Activated naive CD8-positive, alpha-beta T cell (primary cell): ENCODE measurements around the gene PLEKHG4.

Experiments used
- H3K27ac Mint-ChIP-seq: one replicate; pipeline ENCODE4 v1.8.0; 2021; ENCODE audit warnings: mixed read lengths
- H3K27me3 Mint-ChIP-seq: one replicate; pipeline ENCODE4 v1.8.0; 2021; ENCODE audit warnings: mixed read lengths
- H3K36me3 Mint-ChIP-seq: one replicate; pipeline ENCODE4 v1.8.0; 2021; ENCODE audit warnings: mixed read lengths
- H3K4me1 Mint-ChIP-seq: one replicate; pipeline ENCODE4 v1.8.0; 2021; ENCODE audit warnings: low read depth, mixed read lengths
- H3K4me3 Mint-ChIP-seq: one replicate; pipeline ENCODE4 v1.8.0; 2021; ENCODE audit warnings: mild to moderate bottlenecking, mixed read lengths
- H3K9me3 Mint-ChIP-seq: one replicate; pipeline ENCODE4 v1.8.0; 2021; ENCODE audit warnings: low read depth, mixed read lengths

PLEKHG4 gene

GRCh38 chr16:67265834-67266233 lies 13.5 kb upstream of the PLEKHG4 start:
- H3K4me3 Mint-ChIP-seq, result no peak overlapping the region
- H3K36me3 Mint-ChIP-seq, result no peaks in the 10 kb centered on the region
- H3K9me3 Mint-ChIP-seq, result no peaks in the 10 kb centered on the region
- H3K27ac Mint-ChIP-seq, result no peak overlapping the region
- no peaks in the 10 kb centered on the region for H3K4me1 Mint-ChIP-seq
- H3K27me3 Mint-ChIP-seq, result peaks cover 6% of the 10 kb centered on the region

GRCh38 chr16:67268136-67268579 lies 11.2 kb upstream of the PLEKHG4 start:
- Mint-ChIP-seq H3K27me3 (no peaks in the 10 kb centered on the region), H3K4me1 (no peaks in the 10 kb centered on the region), H3K36me3 (no peaks in the 10 kb centered on the region), H3K4me3 (no peak overlapping the region), H3K27ac (no peak overlapping the region), H3K9me3 (no peaks in the 10 kb centered on the region)

- no peaks in the 10 kb centered on the region for H3K4me1 Mint-ChIP-seq
- no peak overlapping the region for H3K27ac Mint-ChIP-seq
- H3K36me3 Mint-ChIP-seq, result no peaks in the 10 kb centered on the region
- H3K9me3 Mint-ChIP-seq, result no peaks in the 10 kb centered on the region
- no peak overlapping the region for H3K4me3 Mint-ChIP-seq
- H3K27me3 Mint-ChIP-seq, result no peaks in the 10 kb centered on the region
Observed at GRCh38 chr16:67269766-67270165, 9.6 kb upstream of the PLEKHG4 start.

- peaks cover 2% of the 10 kb centered on the region for H3K36me3 Mint-ChIP-seq
- no peaks in the 10 kb centered on the region for H3K9me3 Mint-ChIP-seq
- no peak overlapping the region for H3K4me3 Mint-ChIP-seq
- peaks cover 2% of the 10 kb centered on the region for H3K4me1 Mint-ChIP-seq
- no peak overlapping the region for H3K27ac Mint-ChIP-seq
- no peaks in the 10 kb centered on the region for H3K27me3 Mint-ChIP-seq
Observed at GRCh38 chr16:67270931-67271338, 8.4 kb upstream of the PLEKHG4 start.

GRCh38 chr16:67271446-67271845 lies 7.9 kb upstream of the PLEKHG4 start:
- Mint-ChIP-seq H3K27me3 (no peaks in the 10 kb centered on the region), H3K27ac (no peak overlapping the region), H3K4me1 (peaks cover 5% of the 10 kb centered on the region), H3K36me3 (peaks cover 3% of the 10 kb centered on the region), H3K9me3 (no peaks in the 10 kb centered on the region), H3K4me3 (no peak overlapping the region)

GRCh38 chr16:67275321-67275720 lies 4.0 kb upstream of the PLEKHG4 start:
- peaks cover 14% of the 10 kb centered on the region for H3K4me1 Mint-ChIP-seq

GRCh38 chr16:67277294-67277998 lies 1.9 kb upstream of the PLEKHG4 start:
- Mint-ChIP-seq H3K4me3 (peak overlapping the region; percentile 75), H3K4me1 (peaks cover 15% of the 10 kb centered on the region), H3K27ac (peak overlapping the region; percentile 70), H3K9me3 (no peaks in the 10 kb centered on the region), H3K36me3 (peaks cover 6% of the 10 kb centered on the region), H3K27me3 (no peaks in the 10 kb centered on the region)

More at GRCh38 chr16:67275321-67275720, 4.0 kb upstream of the PLEKHG4 start:
- peak overlapping the region; percentile 80 for H3K27ac Mint-ChIP-seq
- H3K4me3 Mint-ChIP-seq, result peak overlapping the region; percentile 6
- peaks cover 6% of the 10 kb centered on the region for H3K36me3 Mint-ChIP-seq
- no peaks in the 10 kb centered on the region for H3K9me3 Mint-ChIP-seq
- no peaks in the 10 kb centered on the region for H3K27me3 Mint-ChIP-seq

- H3K4me1 Mint-ChIP-seq, result peaks cover 15% of the 10 kb centered on the region
- peak overlapping the region; percentile 89 for H3K4me3 Mint-ChIP-seq
- no peaks in the 10 kb centered on the region for H3K9me3 Mint-ChIP-seq
- H3K27me3 Mint-ChIP-seq, result no peaks in the 10 kb centered on the region
- H3K27ac Mint-ChIP-seq, result peak overlapping the region; percentile 91
- peaks cover 7% of the 10 kb centered on the region for H3K36me3 Mint-ChIP-seq
Observed at GRCh38 chr16:67277999-67278772, 1.1 kb upstream of the PLEKHG4 start.

GRCh38 chr16:67278773-67279295 lies 498 bp upstream of the PLEKHG4 start:
- no peaks in the 10 kb centered on the region for H3K27me3 Mint-ChIP-seq
- peaks cover 9% of the 10 kb centered on the region for H3K36me3 Mint-ChIP-seq
- H3K27ac Mint-ChIP-seq, result peak overlapping the region; percentile 91
- no peaks in the 10 kb centered on the region for H3K9me3 Mint-ChIP-seq
- peak overlapping the region; percentile 89 for H3K4me3 Mint-ChIP-seq
- peaks cover 16% of the 10 kb centered on the region for H3K4me1 Mint-ChIP-seq

GRCh38 chr16:67280090-67281015 lies 1.0 kb downstream of the PLEKHG4 start:
- peaks cover 15% of the 10 kb centered on the region for H3K4me1 Mint-ChIP-seq
- peak overlapping the region; percentile 59 for H3K4me3 Mint-ChIP-seq
- H3K36me3 Mint-ChIP-seq, result peaks cover 8% of the 10 kb centered on the region
- H3K27me3 Mint-ChIP-seq, result no peaks in the 10 kb centered on the region
- H3K27ac Mint-ChIP-seq, result no peak overlapping the region
- H3K9me3 Mint-ChIP-seq, result no peaks in the 10 kb centered on the region

- Mint-ChIP-seq H3K27ac (no peak overlapping the region), H3K4me3 (no peak overlapping the region), H3K27me3 (no peaks in the 10 kb centered on the region), H3K36me3 (peaks cover 3% of the 10 kb centered on the region), H3K4me1 (peaks cover 9% of the 10 kb centered on the region), H3K9me3 (no peaks in the 10 kb centered on the region)
Observed at GRCh38 chr16:67281536-67282446, 2.5 kb downstream of the PLEKHG4 start.

- Mint-ChIP-seq H3K4me3 (no peak overlapping the region), H3K27ac (no peak overlapping the region), H3K9me3 (no peaks in the 10 kb centered on the region), H3K27me3 (no peaks in the 10 kb centered on the region), H3K4me1 (peaks cover 9% of the 10 kb centered on the region), H3K36me3 (peaks cover 5% of the 10 kb centered on the region)
Observed at GRCh38 chr16:67282447-67282805, 3.1 kb downstream of the PLEKHG4 start.

GRCh38 chr16:67283039-67283825 lies 3.9 kb downstream of the PLEKHG4 start:
- H3K36me3 Mint-ChIP-seq, result peaks cover 5% of the 10 kb centered on the region
- no peaks in the 10 kb centered on the region for H3K9me3 Mint-ChIP-seq
- no peaks in the 10 kb centered on the region for H3K27me3 Mint-ChIP-seq
- no peak overlapping the region for H3K4me3 Mint-ChIP-seq
- H3K4me1 Mint-ChIP-seq, result peaks cover 6% of the 10 kb centered on the region
- peak overlapping the region; percentile 18 for H3K27ac Mint-ChIP-seq
